Skeletal muscle cell (primary cell): ENCODE results near the gene MAN1C1.
"Not testable (repeated sequence)": the region's sequence is repeated elsewhere in the genome, so short reads cannot be mapped to it uniquely, and the experiment has no call there.

Experiments
- DNase-seq: peaks from one replicate; pipeline ENCODE4 v3.0.0-alpha.2; 2010; ENCODE audit warnings: low read depth
- H3K4me3 ChIP-seq: 2 replicates; pipeline ENCODE4 v1.5.1; 2011; ENCODE audit warnings: low read depth, mild to moderate bottlenecking, control low read depth, low read length, moderate library complexity

MAN1C1 gene

DNA sequence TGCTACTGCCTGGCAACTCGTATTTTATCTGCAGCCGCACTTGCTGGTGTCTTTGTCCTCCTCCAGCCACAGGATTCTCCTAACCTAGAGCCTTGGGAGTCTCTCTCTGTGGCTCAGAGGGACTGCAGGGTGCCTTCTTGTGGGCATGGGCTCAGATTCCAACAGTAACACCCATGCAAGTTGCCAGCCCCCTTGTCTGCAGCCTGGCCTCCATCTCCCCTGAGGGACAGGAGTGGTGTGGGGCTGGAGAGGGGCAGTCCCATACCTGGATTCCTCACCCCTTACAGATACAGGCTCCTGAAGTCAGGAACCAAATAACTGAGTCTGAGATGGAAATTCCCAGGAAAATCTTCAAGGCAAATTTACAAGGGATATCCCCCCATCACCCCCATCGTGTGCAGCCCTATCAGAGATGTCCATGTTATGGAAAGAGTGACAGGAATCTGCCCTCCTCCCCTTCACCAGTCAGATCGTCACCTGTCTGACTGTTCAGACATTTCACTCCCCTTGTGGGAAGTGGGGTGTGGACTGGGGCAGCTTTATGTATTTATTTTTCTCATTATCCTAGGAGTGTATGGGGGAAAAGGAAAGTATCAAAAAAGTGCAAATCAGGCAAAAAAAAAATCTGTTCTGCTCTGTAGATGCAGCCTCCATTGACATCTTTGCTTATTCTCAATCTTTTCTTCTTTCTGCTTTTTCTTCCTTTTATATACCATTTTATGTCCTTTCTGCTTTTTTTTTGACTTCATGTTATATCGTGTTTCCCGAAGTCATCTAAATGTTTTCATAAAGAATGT, 70.8 kb downstream of the MAN1C1 start:
- DNase-seq, result no peak
- H3K4me3 ChIP-seq, result no peak overlapping the region

GRCh38 chr1:25688390-25689119, 72.0 kb downstream of the MAN1C1 start:
- H3K4me3 ChIP-seq, result no peak overlapping the region
- DNase-seq, result no peak

GRCh38 chr1:25689686-25690381, 73.2 kb downstream of the MAN1C1 start:
- no peak for DNase-seq
- H3K4me3 ChIP-seq, result no peak overlapping the region

DNA sequence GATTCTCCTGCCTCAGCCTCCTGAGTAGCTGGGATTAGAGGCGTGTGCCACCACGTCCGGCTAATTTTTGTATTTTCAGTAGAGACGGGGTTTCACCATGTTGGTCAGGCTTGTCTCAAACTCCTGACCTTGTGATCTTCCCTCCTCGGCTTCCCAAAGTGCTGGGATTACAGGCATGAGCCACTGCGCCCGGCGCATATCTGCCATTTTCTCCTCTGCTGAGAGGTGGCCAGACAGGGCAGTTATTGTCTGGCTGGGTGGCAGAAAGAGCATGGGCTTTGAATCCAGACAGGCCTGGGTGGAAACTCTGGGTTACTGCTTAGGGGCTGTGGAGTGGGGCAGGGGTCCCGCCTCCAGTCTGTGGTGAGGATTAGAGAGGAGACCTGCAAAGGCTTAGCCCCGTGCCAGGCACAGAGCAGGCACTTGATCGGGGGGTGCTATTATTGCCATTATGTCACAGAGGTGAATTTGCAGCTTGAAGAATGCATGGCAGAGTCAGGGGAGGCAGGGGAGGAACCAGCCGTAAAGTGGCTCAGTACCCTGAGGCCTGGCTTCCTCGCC, 73.9 kb downstream of the MAN1C1 start:
- DNase-seq, result no peak
- H3K4me3 ChIP-seq, result no peak overlapping the region

DNA sequence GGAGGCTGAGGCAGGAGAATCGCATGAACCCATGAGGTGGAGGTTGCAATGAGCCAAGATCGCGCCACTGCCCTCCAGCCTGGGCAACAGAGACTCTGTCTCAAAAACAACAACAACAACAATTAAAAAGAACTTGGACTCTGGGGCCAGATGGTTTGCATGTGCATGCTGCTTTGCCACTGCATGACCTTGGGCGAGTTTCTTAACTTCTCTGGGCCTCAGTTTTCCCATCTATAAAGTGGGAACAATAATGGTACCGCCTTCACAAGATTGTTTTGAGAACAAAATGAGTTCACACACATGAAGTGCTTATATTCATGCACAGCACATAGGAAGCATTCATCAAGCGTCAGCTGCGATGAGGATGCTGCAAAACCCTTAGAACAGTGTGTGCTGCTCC, 74.6 kb downstream of the MAN1C1 start:
- no peak for DNase-seq
- no peak overlapping the region for H3K4me3 ChIP-seq

DNA sequence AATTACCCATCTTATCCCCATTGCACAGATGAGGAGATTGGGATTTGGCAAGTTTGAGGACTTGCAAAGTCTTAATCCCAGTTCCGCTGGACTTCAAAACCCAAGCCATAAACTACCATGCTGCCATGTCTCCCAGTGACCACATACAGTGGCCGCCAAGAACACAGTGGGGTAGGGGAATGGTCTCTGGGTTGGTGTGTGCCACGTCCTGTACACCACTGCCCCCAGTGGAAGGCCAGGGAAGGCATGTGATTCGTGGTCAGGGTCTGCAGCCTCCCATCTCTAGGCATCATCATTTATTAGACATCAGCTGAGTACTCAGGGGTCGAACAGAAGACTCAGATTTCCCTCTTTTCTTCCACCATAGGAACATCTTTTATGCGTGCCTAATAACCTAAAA, 76.0 kb downstream of the MAN1C1 start:
- no peak overlapping the region for H3K4me3 ChIP-seq
- no peak for DNase-seq

- peak; percentile 77 for DNase-seq
- H3K4me3 ChIP-seq, result no peak overlapping the region
Measured at GRCh38 chr1:25694167-25695007, 77.8 kb downstream of the MAN1C1 start.

DNA sequence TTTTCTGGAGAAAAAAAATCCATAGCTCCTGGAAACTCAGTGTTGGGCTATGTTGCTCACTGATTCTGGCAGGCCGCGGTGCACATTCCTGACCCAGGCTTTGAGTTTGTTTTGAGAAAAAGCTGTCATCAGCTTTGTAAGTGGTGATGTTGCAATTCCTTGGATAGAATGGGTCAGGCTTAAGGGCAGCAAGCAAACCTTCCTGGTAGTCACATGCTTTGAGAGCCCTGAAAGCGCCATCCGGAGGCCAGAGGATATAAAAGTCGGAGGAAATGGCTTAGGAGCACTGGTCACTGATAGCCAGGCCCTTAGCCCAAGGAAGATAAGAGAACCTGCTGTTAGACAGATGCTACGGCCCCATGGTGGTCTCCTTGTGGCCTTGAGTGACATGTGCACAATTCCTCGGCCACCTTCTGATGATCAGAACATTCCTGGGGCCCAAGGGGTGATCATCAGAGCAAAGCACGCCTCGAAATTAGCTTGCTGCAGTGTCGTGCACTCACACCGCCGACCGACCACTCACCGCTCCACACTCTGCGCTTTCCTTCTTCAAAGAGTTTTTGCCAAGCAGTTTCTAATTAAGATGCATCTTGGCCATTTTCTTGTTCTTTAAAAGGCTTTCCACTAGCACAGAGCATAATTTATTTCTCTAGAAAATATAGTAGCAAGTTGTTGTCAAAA, 78.6 kb downstream of the MAN1C1 start:
- peak; percentile 96 for DNase-seq
- no peak overlapping the region for H3K4me3 ChIP-seq

GRCh38 chr1:25695771-25696311, 79.2 kb downstream of the MAN1C1 start:
- no peak overlapping the region for H3K4me3 ChIP-seq
- DNase-seq, result peak; percentile 90

DNA sequence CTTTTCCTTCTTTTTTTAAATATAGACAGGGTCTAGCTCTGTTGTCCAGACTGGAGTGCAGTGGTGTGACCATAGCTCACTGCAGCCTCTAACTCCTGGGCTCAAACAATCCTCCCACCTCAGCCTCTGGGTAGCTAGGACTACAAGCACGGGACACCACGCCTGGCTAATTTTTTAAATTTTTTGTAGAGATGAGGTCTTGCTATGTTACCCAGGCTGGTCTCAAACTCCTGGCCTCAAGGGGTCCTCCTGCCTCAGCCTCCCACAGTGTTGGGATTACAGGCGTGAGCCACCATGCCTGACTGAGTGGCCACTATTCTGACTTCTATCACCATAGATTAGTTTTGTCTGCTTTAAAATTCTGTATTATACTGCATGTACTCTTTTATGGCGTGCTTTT, 80.1 kb downstream of the MAN1C1 start:
- DNase-seq, H3K4me3 ChIP-seq: not testable (repeated sequence)

- DNase-seq, result no peak
- H3K4me3 ChIP-seq, result no peak overlapping the region
Measured at GRCh38 chr1:25697435-25698217, 81.0 kb downstream of the MAN1C1 start.

DNA sequence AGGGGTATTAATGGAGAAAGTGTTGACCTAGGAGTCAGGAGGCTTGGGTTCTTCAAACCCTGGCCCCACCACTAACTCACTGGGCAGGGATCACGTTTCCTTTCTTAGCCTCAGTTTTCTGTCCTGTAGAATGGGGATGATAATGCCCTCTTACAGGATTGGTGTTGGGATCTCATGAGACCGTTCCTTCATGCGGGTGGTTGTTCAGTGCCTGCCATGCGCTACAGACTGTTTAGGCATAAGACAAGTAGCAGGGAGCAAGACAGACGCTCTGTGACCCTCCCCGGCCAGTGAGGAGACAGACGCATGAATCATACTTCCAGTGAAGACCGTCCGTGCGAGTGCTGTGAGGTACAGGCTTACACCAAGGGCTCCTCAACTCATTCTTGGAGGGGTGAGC, 81.7 kb downstream of the MAN1C1 start:
- no peak for DNase-seq
- no peak overlapping the region for H3K4me3 ChIP-seq

DNA sequence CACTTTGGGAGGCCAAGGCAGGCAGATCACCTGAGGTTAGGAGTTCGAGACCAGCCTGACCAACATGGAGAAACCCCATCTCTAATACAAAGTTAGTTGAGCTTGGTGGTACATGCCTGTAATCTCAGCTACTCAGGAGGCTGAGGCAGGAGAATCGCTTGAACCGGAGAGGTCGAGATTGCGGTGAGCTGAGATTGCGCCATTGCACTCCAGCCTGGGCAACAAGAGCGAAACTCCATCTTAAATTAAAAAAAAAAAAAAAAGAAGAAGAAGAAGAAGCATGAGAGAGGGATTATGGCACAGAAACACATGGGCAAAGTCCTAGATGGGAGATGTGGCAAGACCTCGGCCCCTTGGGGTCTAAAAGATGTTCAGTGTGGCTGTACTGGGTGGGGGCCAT, 82.5 kb downstream of the MAN1C1 start:
- not testable (repeated sequence) for DNase-seq, H3K4me3 ChIP-seq

GRCh38 chr1:25699500-25700143, 83.0 kb downstream of the MAN1C1 start:
- DNase-seq, result no peak
- no peak overlapping the region for H3K4me3 ChIP-seq

DNA sequence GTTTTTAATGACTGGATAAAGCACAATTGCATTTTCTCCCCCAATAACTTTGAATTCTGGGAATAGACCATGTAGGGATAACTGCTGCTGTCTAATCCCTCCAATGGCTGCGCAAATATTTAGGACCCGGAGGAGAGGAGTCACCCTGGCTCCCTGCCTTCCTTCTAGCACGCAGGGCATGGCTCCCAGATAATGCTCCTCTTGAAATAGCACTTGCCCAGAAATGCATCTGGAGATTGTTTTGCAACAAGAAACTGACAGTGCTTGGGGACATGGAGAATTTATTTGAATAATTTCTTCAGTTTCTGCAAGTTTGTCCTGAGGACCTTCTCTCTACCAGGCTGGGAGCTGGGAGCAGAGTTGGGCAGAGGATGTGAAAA, 83.5 kb downstream of the MAN1C1 start:
- DNase-seq, result peak; percentile 41
- no peak overlapping the region for H3K4me3 ChIP-seq

DNA sequence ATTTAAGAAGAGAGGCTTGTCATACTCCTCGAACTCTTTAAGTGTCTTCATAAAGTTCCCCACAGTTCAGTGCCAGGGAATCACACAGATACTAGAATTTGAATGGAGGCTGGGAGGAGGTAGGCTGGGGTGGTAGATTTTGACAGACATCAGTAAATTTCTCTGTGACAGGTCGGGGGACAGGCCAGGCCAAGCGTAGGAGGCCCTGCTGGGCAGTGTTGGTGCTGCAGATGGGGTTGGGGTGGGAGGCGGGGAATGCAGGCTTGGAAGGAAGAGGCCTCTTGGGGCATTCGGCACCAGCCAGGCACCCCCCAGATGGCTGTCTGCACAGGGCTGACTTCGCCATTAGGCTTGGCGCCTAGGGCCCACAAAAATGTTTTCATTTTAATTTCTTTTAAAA, 84.0 kb downstream of the MAN1C1 start:
- no peak overlapping the region for H3K4me3 ChIP-seq
- DNase-seq, result no peak

- no peak overlapping the region for H3K4me3 ChIP-seq
- DNase-seq, result no peak
Measured at GRCh38 chr1:25701030-25701785, 84.6 kb downstream of the MAN1C1 start.
